ENCODE results near the gene TCF12. TPM values are rescaled to one million over a fixed set of nuclear protein-coding genes. Genes with fewer than 3 reads are reported as not detected.
A peak's percentile ranks its signal among the peaks of the same experiment; 100 is the strongest.

TCF12 gene
- total RNA-seq, 1 donor from 2014 or later: 112 TPM

DNA sequence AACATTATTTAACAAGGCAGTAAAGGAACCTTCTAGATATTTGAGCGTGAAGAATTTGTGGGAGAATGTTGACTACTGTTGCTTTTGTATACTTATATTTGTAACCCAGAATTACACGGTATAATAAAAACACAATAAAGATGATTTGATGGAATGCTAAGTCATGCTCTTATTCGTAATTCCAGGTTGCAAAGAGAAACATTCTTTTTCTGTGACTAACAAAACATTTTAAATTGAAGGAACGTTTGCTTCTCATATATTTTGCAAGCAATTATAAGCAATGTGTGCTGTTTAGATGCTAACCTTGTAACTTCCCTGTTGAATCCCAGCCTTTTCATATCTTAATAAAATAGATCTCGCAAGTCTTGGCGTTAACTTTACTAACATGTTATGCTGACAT, 333.5 kb downstream of the TCF12 start:
- peaks cover 4% of the 10 kb centered on the region for H3K4me1 Mint-ChIP-seq (ENCODE audit: low read depth, unreplicated experiment)
- H3K27ac ChIP-seq (ENCODE audit: low read depth, low read length): peak overlapping the region; percentile 49
- no peaks in the 10 kb centered on the region for H3K27me3 ChIP-seq (ENCODE audit: insufficient read depth, low read length)
- peak overlapping the region; percentile 65 for H3K4me2 ChIP-seq (ENCODE audit: low read length)
- FAIRE-seq: peak; percentile 79
- H3K4me3 ChIP-seq (ENCODE audit: insufficient read depth, low read depth, low read length): no peak overlapping the region
- H2AFZ ChIP-seq (ENCODE audit: low read depth, low read length): no peak overlapping the region
- no peak overlapping the region for H3K4me3 Mint-ChIP-seq (ENCODE audit: unreplicated experiment)
- H3K27ac Mint-ChIP-seq (ENCODE audit: unreplicated experiment): no peak overlapping the region
- DNase-seq (ENCODE audit: low read depth): peak; percentile 55
- H3K79me2 ChIP-seq (ENCODE audit: insufficient read depth, low read length): no peaks in the 10 kb centered on the region
- no peaks in the 10 kb centered on the region for H3K27me3 Mint-ChIP-seq (ENCODE audit: low read depth, unreplicated experiment)
- peaks cover 2% of the 10 kb centered on the region for H3K36me3 Mint-ChIP-seq (ENCODE audit: low read depth, unreplicated experiment)
- no peaks in the 10 kb centered on the region for H4K20me1 ChIP-seq (ENCODE audit: insufficient read depth, low read length)
- peak overlapping the region; percentile 24 for H3K9ac ChIP-seq (ENCODE audit: low read length)
- peaks cover 26% of the 10 kb centered on the region for H3K36me3 ChIP-seq (ENCODE audit: insufficient read depth, low read length)
- peaks cover 5% of the 10 kb centered on the region for H3K4me1 ChIP-seq (ENCODE audit: insufficient read depth, low read length)
- H3K9me3 Mint-ChIP-seq (ENCODE audit: unreplicated experiment): no peaks in the 10 kb centered on the region
- no peak for TF ChIP-seq EZH2 (IDR thresholded peaks at IDR 0.05; ENCODE audit: insufficient read depth, low read length)
- TF ChIP-seq, protein P1, sequence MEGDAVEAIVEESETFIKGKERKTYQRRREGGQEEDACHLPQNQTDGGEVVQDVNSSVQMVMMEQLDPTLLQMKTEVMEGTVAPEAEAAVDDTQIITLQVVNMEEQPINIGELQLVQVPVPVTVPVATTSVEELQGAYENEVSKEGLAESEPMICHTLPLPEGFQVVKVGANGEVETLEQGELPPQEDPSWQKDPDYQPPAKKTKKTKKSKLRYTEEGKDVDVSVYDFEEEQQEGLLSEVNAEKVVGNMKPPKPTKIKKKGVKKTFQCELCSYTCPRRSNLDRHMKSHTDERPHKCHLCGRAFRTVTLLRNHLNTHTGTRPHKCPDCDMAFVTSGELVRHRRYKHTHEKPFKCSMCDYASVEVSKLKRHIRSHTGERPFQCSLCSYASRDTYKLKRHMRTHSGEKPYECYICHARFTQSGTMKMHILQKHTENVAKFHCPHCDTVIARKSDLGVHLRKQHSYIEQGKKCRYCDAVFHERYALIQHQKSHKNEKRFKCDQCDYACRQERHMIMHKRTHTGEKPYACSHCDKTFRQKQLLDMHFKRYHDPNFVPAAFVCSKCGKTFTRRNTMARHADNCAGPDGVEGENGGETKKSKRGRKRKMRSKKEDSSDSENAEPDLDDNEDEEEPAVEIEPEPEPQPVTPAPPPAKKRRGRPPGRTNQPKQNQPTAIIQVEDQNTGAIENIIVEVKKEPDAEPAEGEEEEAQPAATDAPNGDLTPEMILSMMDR (IDR thresholded peaks at IDR 0.05; ENCODE audit: insufficient read depth, low read depth, low read length): no peak
- H3K9me3 ChIP-seq (ENCODE audit: insufficient read depth, low read depth, low read length): peaks cover 2% of the 10 kb centered on the region

DNA sequence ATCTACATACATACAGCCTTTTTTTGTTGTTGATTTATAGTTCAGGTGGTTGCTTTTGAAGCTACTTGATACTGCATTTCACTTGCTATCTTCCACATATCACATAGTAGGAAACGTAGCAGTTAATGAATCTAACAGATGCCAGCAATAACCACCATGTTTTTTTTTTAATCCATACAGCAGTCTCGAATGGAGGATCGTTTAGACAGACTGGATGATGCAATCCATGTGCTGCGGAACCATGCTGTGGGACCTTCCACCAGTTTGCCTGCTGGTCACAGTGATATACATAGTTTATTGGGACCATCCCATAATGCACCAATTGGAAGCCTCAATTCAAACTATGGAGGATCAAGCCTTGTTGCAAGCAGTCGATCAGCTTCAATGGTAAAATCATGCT, 334.6 kb downstream of the TCF12 start:
- peaks cover 18% of the 10 kb centered on the region for H3K36me3 ChIP-seq (ENCODE audit: insufficient read depth, low read length)
- FAIRE-seq (no peak), DNase-seq (ENCODE audit: low read depth) (no peak)
- H4K20me1 ChIP-seq (ENCODE audit: insufficient read depth, low read length): no peaks in the 10 kb centered on the region
- peaks cover 2% of the 10 kb centered on the region for H3K9me3 ChIP-seq (ENCODE audit: insufficient read depth, low read depth, low read length)
- H3K9ac ChIP-seq (ENCODE audit: low read length): no peak overlapping the region
- no peaks in the 10 kb centered on the region for H3K79me2 ChIP-seq (ENCODE audit: insufficient read depth, low read length)
- no peaks in the 10 kb centered on the region for H3K27me3 Mint-ChIP-seq (ENCODE audit: low read depth, unreplicated experiment)
- H3K4me3 ChIP-seq (ENCODE audit: insufficient read depth, low read depth, low read length): no peak overlapping the region
- TF ChIP-seq, protein P1 (IDR thresholded peaks at IDR 0.05; ENCODE audit: insufficient read depth, low read depth, low read length): no peak
- H3K4me1 Mint-ChIP-seq (ENCODE audit: low read depth, unreplicated experiment): no peaks in the 10 kb centered on the region
- H3K4me1 ChIP-seq (ENCODE audit: insufficient read depth, low read length): peaks cover 5% of the 10 kb centered on the region
- H3K36me3 Mint-ChIP-seq (ENCODE audit: low read depth, unreplicated experiment): peaks cover 2% of the 10 kb centered on the region
- H3K27ac ChIP-seq (ENCODE audit: low read depth, low read length): no peak overlapping the region
- H2AFZ ChIP-seq (ENCODE audit: low read depth, low read length): no peak overlapping the region
- no peak overlapping the region for H3K4me2 ChIP-seq (ENCODE audit: low read length)
- no peak overlapping the region for H3K27ac Mint-ChIP-seq (ENCODE audit: unreplicated experiment)
- H3K4me3 Mint-ChIP-seq (ENCODE audit: unreplicated experiment): no peak overlapping the region
- no peaks in the 10 kb centered on the region for H3K9me3 Mint-ChIP-seq (ENCODE audit: unreplicated experiment)
- no peaks in the 10 kb centered on the region for H3K27me3 ChIP-seq (ENCODE audit: insufficient read depth, low read length)

DNA sequence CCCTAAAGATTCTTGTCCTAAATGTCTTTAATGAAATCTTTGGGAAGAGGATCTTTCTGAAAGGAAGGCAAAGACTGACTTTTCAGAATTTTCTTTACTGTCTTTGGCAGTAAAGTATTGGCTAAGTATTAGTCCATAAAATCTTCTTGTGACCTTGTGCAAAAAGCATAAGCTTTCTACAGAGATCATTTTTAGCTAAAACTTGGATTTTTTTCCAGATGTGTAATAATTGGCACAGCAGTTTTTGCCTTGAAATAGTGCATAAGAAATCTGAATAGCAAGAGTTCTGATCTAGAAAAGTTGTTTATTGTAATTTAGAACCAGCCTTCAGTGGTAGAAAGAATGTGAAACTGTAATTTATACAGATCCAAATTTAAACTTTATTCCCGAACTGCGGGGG, 335.1 kb downstream of the TCF12 start:
- FAIRE-seq: no peak
- H3K4me1 ChIP-seq (ENCODE audit: insufficient read depth, low read length): peaks cover 5% of the 10 kb centered on the region
- no peak for DNase-seq (ENCODE audit: low read depth)
- H3K4me2 ChIP-seq (ENCODE audit: low read length): no peak overlapping the region
- Mint-ChIP-seq H3K36me3 (ENCODE audit: low read depth, unreplicated experiment) (peaks cover 2% of the 10 kb centered on the region), H3K27me3 (ENCODE audit: low read depth, unreplicated experiment) (no peaks in the 10 kb centered on the region), H3K9me3 (ENCODE audit: unreplicated experiment) (no peaks in the 10 kb centered on the region), H3K27ac (ENCODE audit: unreplicated experiment) (no peak overlapping the region), H3K4me3 (ENCODE audit: unreplicated experiment) (no peak overlapping the region), H3K4me1 (ENCODE audit: low read depth, unreplicated experiment) (no peaks in the 10 kb centered on the region)
- no peak overlapping the region for H3K9ac ChIP-seq (ENCODE audit: low read length)
- H3K9me3 ChIP-seq (ENCODE audit: insufficient read depth, low read depth, low read length): peaks cover 2% of the 10 kb centered on the region
- no peaks in the 10 kb centered on the region for H3K79me2 ChIP-seq (ENCODE audit: insufficient read depth, low read length)
- no peaks in the 10 kb centered on the region for H4K20me1 ChIP-seq (ENCODE audit: insufficient read depth, low read length)
- TF ChIP-seq, protein P1 (IDR thresholded peaks at IDR 0.05; ENCODE audit: insufficient read depth, low read depth, low read length): no peak
- TF ChIP-seq EZH2 (IDR thresholded peaks at IDR 0.05; ENCODE audit: insufficient read depth, low read length): no peak
- H3K4me3 ChIP-seq (ENCODE audit: insufficient read depth, low read depth, low read length): no peak overlapping the region
- H3K36me3 ChIP-seq (ENCODE audit: insufficient read depth, low read length): peaks cover 17% of the 10 kb centered on the region
- H2AFZ ChIP-seq (ENCODE audit: low read depth, low read length): no peak overlapping the region
- no peak overlapping the region for H3K27ac ChIP-seq (ENCODE audit: low read depth, low read length)
- H3K27me3 ChIP-seq (ENCODE audit: insufficient read depth, low read length): no peaks in the 10 kb centered on the region
